Right lobe of liver (tissue), 6 donors: Measurements from ENCODE around the gene MED15. TPM values are rescaled to one million over a fixed set of nuclear protein-coding genes. Genes with fewer than 3 reads are reported as not detected.

Experiments
- ATAC-seq, 4 donors: fragments of 200-7000 bp; cut with Tn5 transposase; one replicate each; pipeline ENCODE4 v1.9.1; 2020; ENCODE audit warnings: mild to moderate bottlenecking in 4 of 4, moderate library complexity in 4 of 4
- DNase-seq, 3 donors: peaks; one replicate each; pipeline ENCODE4 v3.0.0-alpha.2; 2020
- H3K27ac ChIP-seq, 3 donors: fragments of 200-600 bp; one replicate each; pipeline ENCODE4 v1.8.0; 2022
- H3K27me3 ChIP-seq, 2 donors: fragments of 200-600 bp; one replicate each; pipeline ENCODE4 v1.8.0; 2022
- H3K36me3 ChIP-seq, 4 donors: fragments of 200-600 bp; sonication (generic) in 1 of 4; one replicate each; pipeline versions ENCODE4 v1.5.1 to v1.8.0; 2017 to 2022; ENCODE audit warnings: control low read depth in 1 of 4
- H3K4me1 ChIP-seq, 4 donors: fragments of 200-600 bp; sonication (generic) in 1 of 4; one replicate each; pipeline versions ENCODE4 v1.5.1 to v1.8.0; 2017 to 2022; ENCODE audit warnings: control low read depth in 1 of 4
- H3K4me3 ChIP-seq, 3 donors: fragments of 200-600 bp; one replicate each; pipeline ENCODE4 v1.8.0; 2022
- H3K9me3 ChIP-seq, 4 donors: fragments of 200-600 bp; sonication (generic) in 1 of 4; one replicate each; pipeline versions ENCODE4 v1.5.1 to v1.8.0; 2017 to 2022; ENCODE audit warnings: control low read depth in 1 of 4
- POLR2A ChIP-seq: fragments of 450-650 bp; IDR thresholded peaks from one replicate; pipeline ENCODE4 v1.6.1; 2017; ENCODE audit warnings: antibody characterized with exemption, mild to moderate bottlenecking
- WGBS: methylation state at CpG from one replicate; pipeline ENCODE4 v1.1.6; 2018; ENCODE audit warnings: low coverage, low lambda C conversion rate; ENCODE audit not compliant: insufficient coverage; ENCODE audit errors: missing lambda C conversion rate; 5-methylcytosine and 5-hydroxymethylcytosine counted together
- intact Hi-C, 2 donors: fragments of 100-400 bp; cut with DNase I; formaldehyde crosslinking; loops; one replicate each; pipeline versions ENCODE4 v1.11.2 to v1.14.1; 2022
- total RNA-seq, 6 experiments: library from RNA; depleted of rRNA in 2 of 6; stranded (reverse); fragments of >200 nt in 2 of 6; fragmentation: NEBNext Ultra II Directional in 3 of 6; extraction: Animal tissue kit (Norgen Biotek cat#: 25700) in 3 of 6; gene quantifications; one replicate each; pipeline versions ENCODE4 v1.1.0 to v1.2.4, GENCODE V29; 2016 to 2023
- TF ChIP-seq, protein P1 (sequence below), 4 donors: fragments of 200-600 bp in 3 of 4; fragments of 450-650 bp in 1 of 4; IDR thresholded peaks; one replicate each; pipeline versions ENCODE4 v1.5.1 to v1.8.0; 2016 to 2022; ENCODE audit warnings: antibody characterized with exemption in 4 of 4, mild to moderate bottlenecking in 2 of 4
- donor health status: DM: no; HTN: yes; CAD: no.
- donor health status: DM: no; HTN: no; CAD: no.
- donor health status: DM: no; HTN: no; CAD: no.
- donor health status: DM: no; HTN: yes; CAD: no.
- donor health status: DM: no; HTN: yes; CAD: no.

The MED15 gene
- total RNA-seq, 6 experiments from 2014 or later: 15.7 to 34.7 (median 23.6) TPM

DNA sequence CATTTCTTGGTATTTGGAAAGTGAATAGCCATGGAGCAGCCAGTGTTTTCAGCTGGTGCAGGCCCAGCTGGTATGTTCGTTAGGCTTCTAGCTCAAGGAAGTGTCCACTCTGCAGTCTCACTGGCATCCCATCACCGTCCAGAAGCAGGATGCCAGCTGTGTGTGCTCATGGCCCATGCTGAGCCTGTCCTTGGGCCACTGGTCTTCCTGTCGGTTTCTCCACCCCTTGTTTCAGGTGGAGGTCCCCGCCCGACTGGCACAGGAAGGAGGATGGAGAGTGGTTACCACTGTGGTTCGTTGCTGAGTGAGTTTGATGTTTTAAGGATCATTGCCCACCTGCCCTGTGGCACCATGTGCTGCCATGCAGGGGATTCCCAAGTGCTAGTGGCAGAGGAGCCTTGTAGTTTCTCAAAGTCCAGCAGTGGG lies 63.7 kb downstream of the MED15 start:
- no peaks in the 10 kb centered on the region for H3K4me1 ChIP-seq

DNA sequence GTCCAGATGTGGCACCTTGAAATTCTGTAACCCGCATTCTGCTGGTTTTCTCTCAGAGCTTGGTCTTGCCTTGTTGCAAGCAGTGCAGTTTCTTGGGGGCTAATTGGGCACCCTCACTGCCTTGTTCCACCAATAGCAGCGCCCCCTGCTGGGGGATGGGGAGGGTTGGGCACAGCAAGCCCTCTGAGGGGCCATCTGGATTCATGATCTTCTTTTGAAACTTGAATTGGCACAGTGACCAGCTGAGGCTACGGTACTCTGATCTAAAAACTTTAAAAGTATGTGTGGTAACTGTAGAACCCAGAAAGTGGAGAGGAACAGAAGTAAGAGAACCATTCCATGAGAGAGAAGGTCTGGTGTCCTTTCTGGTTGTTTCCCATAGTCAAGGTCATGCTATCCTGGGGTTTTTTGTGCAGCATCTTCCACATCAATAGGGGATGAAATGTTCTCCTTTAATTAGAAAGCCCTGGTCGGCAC lies 64.2 kb downstream of the MED15 start:
- Histone ChIP-seq H3K27ac (no peak overlapping the region), H3K36me3 (peaks cover 14 to 78% (median 25%) of the 10 kb centered on the region in 4 donors), H3K9me3 (no peaks in the 10 kb centered on the region), H3K27me3 (no peaks in the 10 kb centered on the region), H3K4me1 (no peaks in the 10 kb centered on the region), H3K4me3 (no peak overlapping the region)
- TF ChIP-seq POLR2A: no peak
- TF ChIP-seq, protein P1, sequence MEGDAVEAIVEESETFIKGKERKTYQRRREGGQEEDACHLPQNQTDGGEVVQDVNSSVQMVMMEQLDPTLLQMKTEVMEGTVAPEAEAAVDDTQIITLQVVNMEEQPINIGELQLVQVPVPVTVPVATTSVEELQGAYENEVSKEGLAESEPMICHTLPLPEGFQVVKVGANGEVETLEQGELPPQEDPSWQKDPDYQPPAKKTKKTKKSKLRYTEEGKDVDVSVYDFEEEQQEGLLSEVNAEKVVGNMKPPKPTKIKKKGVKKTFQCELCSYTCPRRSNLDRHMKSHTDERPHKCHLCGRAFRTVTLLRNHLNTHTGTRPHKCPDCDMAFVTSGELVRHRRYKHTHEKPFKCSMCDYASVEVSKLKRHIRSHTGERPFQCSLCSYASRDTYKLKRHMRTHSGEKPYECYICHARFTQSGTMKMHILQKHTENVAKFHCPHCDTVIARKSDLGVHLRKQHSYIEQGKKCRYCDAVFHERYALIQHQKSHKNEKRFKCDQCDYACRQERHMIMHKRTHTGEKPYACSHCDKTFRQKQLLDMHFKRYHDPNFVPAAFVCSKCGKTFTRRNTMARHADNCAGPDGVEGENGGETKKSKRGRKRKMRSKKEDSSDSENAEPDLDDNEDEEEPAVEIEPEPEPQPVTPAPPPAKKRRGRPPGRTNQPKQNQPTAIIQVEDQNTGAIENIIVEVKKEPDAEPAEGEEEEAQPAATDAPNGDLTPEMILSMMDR (IDR thresholded peaks at IDR 0.05): peak; percentile 43 to 73 (median 62)
- peak in 1 of 4 donors; percentile 40 for ATAC-seq
- peak in 1 of 3 donors; percentile 57 for DNase-seq
- WGBS: 74% methylated on average over 3 of the region's 4 CpGs
- intact Hi-C loops: loop anchor here in 1 of 2 donors (10.0 kb wide), 1 partner anchor 47 kb away; no protein-coding TSS in a partner anchor

More for the DNA sequence above, 63.7 kb downstream of the MED15 start:
- no peaks in the 10 kb centered on the region for H3K9me3 ChIP-seq
- peaks cover 18 to 78% (median 27%) of the 10 kb centered on the region in 4 donors for H3K36me3 ChIP-seq
- intact Hi-C loops: loop anchor here in 1 of 2 donors (10.0 kb wide), 1 partner anchor 46 kb away; no protein-coding TSS in a partner anchor
- no peak for DNase-seq
- no peak for ATAC-seq
- no peak overlapping the region for H3K4me3 ChIP-seq
- H3K27me3 ChIP-seq: no peaks in the 10 kb centered on the region
- H3K27ac ChIP-seq: no peak overlapping the region
- WGBS: 66% methylated on average over 4 of the region's 6 CpGs
- no peak for TF ChIP-seq POLR2A
- TF ChIP-seq, protein P1 (IDR thresholded peaks at IDR 0.05): no peak

DNA sequence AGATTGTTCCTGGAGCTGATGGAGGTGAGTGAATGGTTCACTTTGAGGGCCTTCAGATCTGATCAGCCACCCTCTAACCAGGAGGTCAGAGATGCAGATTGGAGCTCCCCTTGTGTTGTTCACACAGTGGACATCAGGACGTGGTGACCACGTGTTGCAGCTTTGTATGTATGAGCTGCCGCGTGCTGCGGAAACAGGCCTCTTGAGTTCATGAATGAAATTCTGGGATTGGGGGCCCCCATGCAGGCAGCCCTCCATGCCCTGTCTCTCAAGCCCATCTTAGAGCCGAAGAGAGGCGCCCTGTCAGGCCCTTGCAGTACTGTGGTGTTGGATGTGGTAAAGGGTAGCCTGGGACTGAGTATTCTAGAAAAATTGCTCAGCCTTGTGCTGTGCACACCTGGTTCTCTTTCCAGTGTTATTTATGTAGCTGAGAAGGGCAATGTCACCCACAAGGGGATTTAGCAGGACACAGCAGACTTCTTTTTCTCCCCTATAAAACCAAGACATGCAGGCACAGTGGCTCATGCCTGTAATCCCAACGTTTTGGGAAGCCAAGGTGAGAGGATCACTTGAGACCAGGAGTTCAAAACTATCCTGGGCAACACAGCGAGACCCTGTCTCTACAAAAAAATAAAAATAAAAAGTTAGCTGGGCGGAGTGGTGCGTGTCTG lies 64.9 kb downstream of the MED15 start:
- H3K4me1 ChIP-seq: no peaks in the 10 kb centered on the region
- no peak overlapping the region for H3K4me3 ChIP-seq
- 91% methylated on average over 4 of the region's 11 CpGs for WGBS
- DNase-seq (peak in 1 of 3 donors; percentile 32), ATAC-seq (no peak)
- no peaks in the 10 kb centered on the region for H3K27me3 ChIP-seq
- intact Hi-C loops: loop anchor here in 1 of 2 donors (10.0 kb wide), 1 partner anchor 47 kb away; no protein-coding TSS in a partner anchor
- TF ChIP-seq, protein P1 (IDR thresholded peaks at IDR 0.05): no peak
- no peak for TF ChIP-seq POLR2A
- no peak overlapping the region for H3K27ac ChIP-seq
- H3K36me3 ChIP-seq: peaks cover 10 to 71% (median 21%) of the 10 kb centered on the region in 4 donors
- no peaks in the 10 kb centered on the region for H3K9me3 ChIP-seq

DNA sequence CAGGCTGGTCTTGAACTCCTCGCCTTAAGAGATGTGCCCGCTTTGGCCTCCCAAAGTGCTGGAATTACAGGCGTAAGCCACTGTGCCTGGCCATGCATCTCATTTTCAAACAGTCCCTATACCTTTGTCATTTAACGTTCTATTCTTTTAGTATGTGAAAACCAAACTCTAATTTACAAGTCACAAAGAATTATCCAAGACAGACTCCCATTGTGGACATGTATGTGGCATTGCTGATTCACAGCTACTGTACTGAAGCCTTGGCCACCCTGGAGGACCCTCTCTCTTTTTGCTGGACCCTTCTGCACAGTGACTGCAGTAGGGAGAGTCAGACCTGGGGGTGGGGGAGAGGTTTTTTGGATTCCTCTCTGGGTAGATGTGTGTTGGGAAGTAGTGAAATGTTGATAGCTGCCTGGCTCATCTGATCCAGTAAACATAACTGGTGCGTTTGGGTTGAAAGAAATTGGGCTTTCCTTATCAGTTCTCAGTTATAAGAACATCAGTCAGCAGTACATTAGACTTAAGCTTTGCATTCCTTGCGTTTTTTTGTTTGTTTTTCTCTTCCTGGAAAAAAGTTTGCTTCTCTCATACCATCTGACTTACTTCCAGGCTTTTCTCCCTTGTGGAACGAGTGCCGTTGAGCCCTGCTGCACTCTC lies 65.9 kb downstream of the MED15 start:
- no peak for ATAC-seq
- Histone ChIP-seq H3K4me3 (no peak overlapping the region), H3K9me3 (no peaks in the 10 kb centered on the region), H3K36me3 (peaks cover 10 to 68% (median 19%) of the 10 kb centered on the region in 4 donors), H3K27me3 (no peaks in the 10 kb centered on the region), H3K4me1 (no peaks in the 10 kb centered on the region), H3K27ac (no peak overlapping the region)
- DNase-seq: no peak
- TF ChIP-seq, protein P1 (IDR thresholded peaks at IDR 0.05): no peak
- TF ChIP-seq POLR2A: no peak
- WGBS: 74% methylated on average over 7 of the region's 8 CpGs
- intact Hi-C loops: loop anchor here in 1 of 2 donors (10.0 kb wide), 1 partner anchor 49 kb away; no protein-coding TSS in a partner anchor
